HuH-7.5 (cell line): ENCODE results near the gene KCNK5.

Experiments used
- DNase-seq: peaks from one replicate; pipeline ENCODE4 v3.0.0; 2011; ENCODE audit warnings: low spot score

KCNK5 gene

GRCh38 chr6:39240155-39240757, 11.0 kb upstream of the KCNK5 start:
- no peak for DNase-seq

GRCh38 chr6:39239527-39240154, 10.4 kb upstream of the KCNK5 start:
- no peak for DNase-seq

GRCh38 chr6:39236742-39237141, 7.5 kb upstream of the KCNK5 start:
- DNase-seq = no peak

GRCh38 chr6:39233333-39233732, 4.1 kb upstream of the KCNK5 start:
- DNase-seq = no peak

- DNase-seq = no peak
Observed at GRCh38 chr6:39231521-39232243, 2.4 kb upstream of the KCNK5 start.

GRCh38 chr6:39230654-39231035, 1.4 kb upstream of the KCNK5 start:
- no peak for DNase-seq

GRCh38 chr6:39228111-39228971, 934 bp downstream of the KCNK5 start:
- DNase-seq = no peak

- no peak for DNase-seq
Observed at GRCh38 chr6:39227476-39227875, 1.8 kb downstream of the KCNK5 start.

GRCh38 chr6:39226639-39227329, 2.5 kb downstream of the KCNK5 start:
- no peak for DNase-seq

- DNase-seq = no peak
Observed at GRCh38 chr6:39225946-39226437, 3.3 kb downstream of the KCNK5 start.

- no peak for DNase-seq
Observed at GRCh38 chr6:39225543-39225942, 3.7 kb downstream of the KCNK5 start.

GRCh38 chr6:39224523-39225182, 4.6 kb downstream of the KCNK5 start:
- peak; percentile 41 for DNase-seq

- DNase-seq = no peak
Observed at GRCh38 chr6:39224011-39224410, 5.3 kb downstream of the KCNK5 start.

GRCh38 chr6:39223555-39223954, 5.7 kb downstream of the KCNK5 start:
- DNase-seq = no peak

GRCh38 chr6:39223061-39223460, 6.2 kb downstream of the KCNK5 start:
- DNase-seq = no peak

- no peak for DNase-seq
Observed at GRCh38 chr6:39221779-39222641, 7.3 kb downstream of the KCNK5 start.

GRCh38 chr6:39221115-39221514, 8.2 kb downstream of the KCNK5 start:
- DNase-seq = no peak

- no peak for DNase-seq
Observed at GRCh38 chr6:39218868-39219567, 10.3 kb downstream of the KCNK5 start.

- DNase-seq = no peak
Observed at GRCh38 chr6:39217177-39217864, 12.0 kb downstream of the KCNK5 start.
